Measurements from ENCODE around the gene KRT84. TPM values are rescaled to one million over a fixed set of nuclear protein-coding genes. Genes with fewer than 3 reads are reported as not detected.

The KRT84 gene
- total and polyA plus RNA-seq, 10 of the 15 experiments (the other 5 are each of a cell fraction or from before 2014, with no cell fraction given) = not detected

DNA sequence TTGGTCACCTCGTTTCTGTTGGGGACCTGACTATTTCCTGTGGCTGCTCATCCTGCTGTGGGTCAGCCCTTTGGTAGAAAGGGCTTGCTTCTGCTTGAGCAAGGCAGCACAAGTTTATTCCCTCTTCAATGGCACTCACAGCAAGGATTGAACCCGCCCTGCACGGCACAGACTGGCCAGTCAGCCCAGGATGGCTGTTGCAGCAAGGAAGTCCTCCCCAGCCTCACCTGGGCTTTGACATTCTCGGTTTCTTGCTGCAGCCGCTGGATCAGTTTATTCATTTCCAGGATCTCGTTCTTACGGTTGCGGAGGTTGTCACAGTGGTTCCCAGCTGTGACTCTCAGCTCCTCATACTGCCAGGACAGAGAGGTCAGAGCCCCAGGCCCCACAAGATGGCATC lies 11.2 kb upstream of the KRT84 start:
- DNase-seq (ENCODE audit: low read depth, low spot score) = no peak
- ChIA-PET SMC1A (ENCODE audit: uncharacterized antibody, unreplicated experiment) (no interaction called here), POLR2A (no interaction called here), CTCF (interaction anchor here (1.4 kb wide), 1 partner anchor 484 kb away, joined by 8 read pairs; no protein-coding TSS in a partner anchor), RAD21 (ENCODE audit: unreplicated experiment) (no interaction called here)
- in situ Hi-C loops (cut with MboI) = loop anchor here (25.0 kb wide), 1 partner anchor 591 kb away; no protein-coding TSS in a partner anchor
- Histone ChIP-seq H3K27me3 (replicated peaks in 1 of 2; ENCODE audit: control insufficient read depth in 2 of 2, insufficient read depth in 2 of 2, low read length in 1 of 2) (peaks cover 0 to 3% of the 10 kb centered on the region in 2 experiments; a peak in 2 of 4 replicates), H3K36me3 (ENCODE audit: control insufficient read depth in 2 of 2, insufficient read depth in 2 of 2, low read length in 1 of 2) (no peaks in the 10 kb centered on the region), H3K27ac (ENCODE audit: control insufficient read depth, insufficient read depth) (no peak overlapping the region), H3K9ac (ENCODE audit: control insufficient read depth, insufficient read depth, low read length) (no peak overlapping the region), H3K79me2 (ENCODE audit: control insufficient read depth, insufficient read depth, low read length) (no peaks in the 10 kb centered on the region), H3K4me2 (ENCODE audit: control insufficient read depth, insufficient read depth) (no peak overlapping the region), H4K20me1 (ENCODE audit: control insufficient read depth, insufficient read depth) (no peaks in the 10 kb centered on the region), H3K9me3 (replicated peaks; ENCODE audit: control insufficient read depth, insufficient read depth, low read length) (no peaks in the 10 kb centered on the region), H2AFZ (ENCODE audit: control insufficient read depth, low read depth, low read length) (no peak overlapping the region), H3K4me3 (no peak overlapping the region), H3K4me1 (ENCODE audit: control insufficient read depth, insufficient read depth, low read length) (no peaks in the 10 kb centered on the region; the same call in 1 of the 2 replicates)
- TF ChIP-seq, protein P1, sequence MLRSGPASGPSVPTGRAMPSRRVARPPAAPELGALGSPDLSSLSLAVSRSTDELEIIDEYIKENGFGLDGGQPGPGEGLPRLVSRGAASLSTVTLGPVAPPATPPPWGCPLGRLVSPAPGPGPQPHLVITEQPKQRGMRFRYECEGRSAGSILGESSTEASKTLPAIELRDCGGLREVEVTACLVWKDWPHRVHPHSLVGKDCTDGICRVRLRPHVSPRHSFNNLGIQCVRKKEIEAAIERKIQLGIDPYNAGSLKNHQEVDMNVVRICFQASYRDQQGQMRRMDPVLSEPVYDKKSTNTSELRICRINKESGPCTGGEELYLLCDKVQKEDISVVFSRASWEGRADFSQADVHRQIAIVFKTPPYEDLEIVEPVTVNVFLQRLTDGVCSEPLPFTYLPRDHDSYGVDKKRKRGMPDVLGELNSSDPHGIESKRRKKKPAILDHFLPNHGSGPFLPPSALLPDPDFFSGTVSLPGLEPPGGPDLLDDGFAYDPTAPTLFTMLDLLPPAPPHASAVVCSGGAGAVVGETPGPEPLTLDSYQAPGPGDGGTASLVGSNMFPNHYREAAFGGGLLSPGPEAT (IDR thresholded peaks at IDR 0.05; ENCODE audit: low read depth) = no peak
- TF ChIP-seq, protein P2, sequence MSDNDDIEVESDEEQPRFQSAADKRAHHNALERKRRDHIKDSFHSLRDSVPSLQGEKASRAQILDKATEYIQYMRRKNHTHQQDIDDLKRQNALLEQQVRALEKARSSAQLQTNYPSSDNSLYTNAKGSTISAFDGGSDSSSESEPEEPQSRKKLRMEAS (IDR thresholded peaks at IDR 0.05; ENCODE audit: low read depth, low read length) = no peak
- no peak for TF ChIP-seq GABPA (IDR thresholded peaks at IDR 0.05; ENCODE audit: low read depth)
- TF ChIP-seq NFYB (IDR thresholded peaks at IDR 0.05; ENCODE audit: insufficient read depth, low read depth, low read length) = no peak
- no peak for TF ChIP-seq NFYA (IDR thresholded peaks at IDR 0.05; ENCODE audit: borderline replicate concordance, low read depth, low read length)
- no peak for TF ChIP-seq SMC3 (IDR thresholded peaks at IDR 0.05; ENCODE audit: borderline replicate concordance, low read length)
- TF ChIP-seq, protein P3, sequence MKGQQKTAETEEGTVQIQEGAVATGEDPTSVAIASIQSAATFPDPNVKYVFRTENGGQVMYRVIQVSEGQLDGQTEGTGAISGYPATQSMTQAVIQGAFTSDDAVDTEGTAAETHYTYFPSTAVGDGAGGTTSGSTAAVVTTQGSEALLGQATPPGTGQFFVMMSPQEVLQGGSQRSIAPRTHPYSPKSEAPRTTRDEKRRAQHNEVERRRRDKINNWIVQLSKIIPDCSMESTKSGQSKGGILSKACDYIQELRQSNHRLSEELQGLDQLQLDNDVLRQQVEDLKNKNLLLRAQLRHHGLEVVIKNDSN (IDR thresholded peaks at IDR 0.05; ENCODE audit: borderline replicate concordance, extremely low read length, insufficient read depth, low read depth, low read length) = no peak
- TF ChIP-seq KAT2A (conservative IDR thresholded peaks at IDR 0.05; ENCODE audit: control insufficient read depth, low read depth, low read length) = no peak
- no TSS peak for BruUV-seq (replicated peaks)
- WGBS (ENCODE audit: insufficient coverage, insufficient replicate concordance, low lambda C conversion rate, missing lambda C conversion rate) = 48% methylated on average over 8 of the region's 8 CpGs
- intact Hi-C loops (cut with micrococcal nuclease; ENCODE audit: unreplicated experiment) = no loop called here
- ATAC-seq = no peak
- FAIRE-seq = no peak

All from GM12878 (cell line).